NCI-H1694 (cell line): ENCODE measurements around the gene TXNDC2.
"Not testable (repeated sequence)": the region's sequence is repeated elsewhere in the genome, so short reads cannot be mapped to it uniquely, and the experiment has no call there.

ENCODE experiments used
- DNase-seq: peaks from one replicate; lab custom pipeline; 2025; lab: John Stamatoyannopoulos, UW

Gene TXNDC2

GRCh38 chr18:9884532-9885140 is 1.1 kb upstream of the TXNDC2 start:
- no peak for DNase-seq

GRCh38 chr18:9886005-9886348 is 204 bp downstream of the TXNDC2 start:
- no peak for DNase-seq

GRCh38 chr18:9887992-9888391 is 2.2 kb downstream of the TXNDC2 start:
- no peak for DNase-seq

- no peak for DNase-seq
Measured at GRCh38 chr18:9890196-9890595, 4.4 kb downstream of the TXNDC2 start.

GRCh38 chr18:9890957-9891356 is 5.2 kb downstream of the TXNDC2 start:
- DNase-seq, result no peak

GRCh38 chr18:9891515-9891914 is 5.7 kb downstream of the TXNDC2 start:
- not testable (repeated sequence) for DNase-seq

DNA sequence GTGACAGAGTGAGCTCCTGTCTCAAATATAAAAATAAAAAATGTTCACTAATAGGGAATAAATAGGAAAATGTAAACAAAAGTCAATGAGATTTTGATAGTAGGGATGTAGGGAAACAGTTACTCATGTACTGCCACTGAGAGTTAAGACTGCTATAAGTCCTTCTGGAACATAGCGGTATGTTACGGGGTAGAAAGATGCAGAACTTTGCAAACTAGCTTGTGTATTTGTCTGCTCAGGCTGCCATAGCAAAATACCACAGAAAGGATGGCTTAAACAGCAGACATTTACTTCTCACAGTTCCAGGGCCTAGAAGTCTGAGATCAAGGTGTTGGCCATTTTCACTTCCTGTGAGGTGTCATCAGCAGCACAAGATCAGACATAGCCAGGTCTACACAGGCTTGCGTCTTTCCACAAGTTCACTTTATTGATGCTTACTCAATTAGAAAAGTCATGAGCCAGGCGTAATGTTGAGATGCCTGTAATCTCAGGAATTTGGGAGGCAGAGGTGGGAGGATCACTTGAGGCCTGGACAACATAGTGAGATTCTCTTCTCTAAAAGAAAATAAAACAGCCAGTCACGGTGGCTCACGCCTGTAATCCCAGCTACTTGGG is 8.8 kb downstream of the TXNDC2 start:
- DNase-seq, result no peak

DNA sequence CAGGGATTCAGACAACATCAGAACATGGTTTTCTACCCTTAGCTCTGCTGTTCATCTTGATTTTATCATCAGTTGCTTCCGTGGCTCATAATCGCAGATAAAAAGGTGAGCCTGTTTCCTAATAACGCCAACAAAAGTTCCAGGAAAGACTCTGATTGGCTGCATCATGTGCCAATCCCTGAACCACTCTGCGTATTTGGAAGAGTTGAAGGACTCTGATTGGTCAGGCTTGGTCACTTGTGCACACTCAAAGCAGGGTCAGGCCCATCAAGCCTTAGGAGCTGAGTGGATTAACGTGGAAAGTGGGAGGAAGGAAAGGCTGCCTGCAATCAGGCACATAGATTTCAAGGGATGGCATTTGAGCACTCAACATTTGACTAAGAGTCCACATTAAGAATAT is 11.4 kb downstream of the TXNDC2 start:
- DNase-seq, result no peak

DNA sequence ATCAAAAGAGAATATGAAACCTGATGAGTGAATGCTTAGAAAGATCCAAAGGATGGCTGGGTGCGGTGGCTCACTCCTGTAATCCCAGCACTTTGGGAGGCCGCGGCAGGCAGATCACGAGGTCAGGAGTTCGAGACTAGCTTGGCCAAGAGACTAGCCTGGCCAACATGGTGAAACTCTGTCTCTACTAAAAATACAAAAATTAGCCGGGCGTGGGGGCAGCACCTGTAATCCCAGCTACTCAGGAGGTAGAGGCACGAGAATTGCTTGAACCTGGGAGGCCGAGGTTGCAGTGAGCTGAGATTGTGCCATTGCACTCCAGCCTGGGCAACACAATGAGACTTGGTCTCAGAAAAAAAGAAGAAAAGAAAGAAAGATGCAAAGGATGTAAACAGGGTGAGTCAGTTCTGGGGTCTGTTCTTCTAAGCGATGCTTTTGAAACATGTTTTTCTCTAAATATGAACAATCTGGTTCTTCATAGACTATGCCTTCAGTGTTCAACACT is 12.1 kb downstream of the TXNDC2 start:
- not testable (repeated sequence) for DNase-seq

GRCh38 chr18:9898792-9899549 is 13.2 kb downstream of the TXNDC2 start:
- DNase-seq, result no peak

- DNase-seq, result not testable (repeated sequence)
Measured at GRCh38 chr18:9899550-9899930, 13.8 kb downstream of the TXNDC2 start.

GRCh38 chr18:9900699-9901098 is 14.9 kb downstream of the TXNDC2 start:
- DNase-seq, result no peak

GRCh38 chr18:9901377-9901776 is 15.6 kb downstream of the TXNDC2 start:
- DNase-seq, result no peak

DNA sequence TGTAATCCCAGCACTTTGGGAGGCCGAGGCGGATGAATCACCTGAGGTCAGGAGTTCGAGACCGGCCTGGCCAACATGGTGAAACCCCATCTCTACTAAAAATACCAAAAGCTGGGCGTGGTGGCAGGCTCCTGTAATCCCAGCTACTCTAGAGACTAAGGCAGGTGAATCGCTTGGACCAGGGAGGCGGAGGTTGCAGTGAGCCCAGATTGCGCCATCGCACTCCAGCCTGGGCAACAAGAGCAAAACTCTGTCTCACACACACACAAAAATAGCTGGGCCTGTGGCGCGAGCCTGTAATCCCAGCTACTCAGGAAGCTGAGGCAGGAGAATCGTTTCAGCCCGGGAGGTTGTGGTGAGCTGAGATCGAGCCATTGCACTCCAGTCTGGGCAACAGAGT is 16.5 kb downstream of the TXNDC2 start:
- DNase-seq, result not testable (repeated sequence)

- no peak for DNase-seq
Measured at GRCh38 chr18:9902832-9903231, 17.1 kb downstream of the TXNDC2 start.

GRCh38 chr18:9905401-9905922 is 19.7 kb downstream of the TXNDC2 start:
- no peak for DNase-seq

- no peak for DNase-seq
Measured at GRCh38 chr18:9906481-9906880, 20.7 kb downstream of the TXNDC2 start.

- no peak for DNase-seq
Measured at GRCh38 chr18:9907867-9908266, 22.1 kb downstream of the TXNDC2 start.

DNA sequence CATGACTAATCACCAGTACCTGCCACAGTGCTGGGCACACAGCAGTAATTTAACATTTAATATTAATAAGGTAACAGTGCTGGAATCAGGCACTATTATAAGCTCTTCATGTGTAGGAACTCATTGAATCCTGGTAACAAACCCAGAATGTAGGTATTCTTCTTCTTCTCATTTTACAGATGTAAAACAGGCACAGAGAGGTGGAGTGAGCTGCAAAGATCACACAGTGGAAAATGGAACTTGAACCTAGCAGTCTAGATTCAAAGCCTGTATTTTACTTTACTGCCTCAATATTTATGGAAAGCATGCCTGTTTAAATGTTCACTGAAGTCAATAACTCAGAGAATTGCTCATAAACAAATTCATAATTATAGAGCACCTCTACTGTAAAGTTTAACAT is 24.3 kb downstream of the TXNDC2 start:
- no peak for DNase-seq

DNA sequence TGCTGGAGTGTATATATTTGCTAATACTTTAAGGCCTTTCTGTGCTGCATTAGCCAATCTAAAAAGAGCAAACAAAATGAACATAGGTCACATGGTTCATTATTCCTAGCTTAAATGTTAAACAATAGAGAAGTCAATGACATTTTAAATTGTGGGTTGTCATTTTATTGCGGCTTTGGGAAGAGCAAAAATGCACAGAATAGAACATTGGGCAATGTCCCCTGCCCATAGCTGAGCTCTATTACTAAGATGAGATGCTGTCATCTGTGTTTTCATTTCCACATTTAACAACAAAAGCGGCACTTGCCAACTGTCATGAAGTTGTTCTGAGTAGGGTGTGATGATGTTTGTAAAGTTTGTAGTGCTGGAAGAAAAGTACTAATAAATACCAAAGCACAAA is 24.9 kb downstream of the TXNDC2 start:
- no peak for DNase-seq

DNA sequence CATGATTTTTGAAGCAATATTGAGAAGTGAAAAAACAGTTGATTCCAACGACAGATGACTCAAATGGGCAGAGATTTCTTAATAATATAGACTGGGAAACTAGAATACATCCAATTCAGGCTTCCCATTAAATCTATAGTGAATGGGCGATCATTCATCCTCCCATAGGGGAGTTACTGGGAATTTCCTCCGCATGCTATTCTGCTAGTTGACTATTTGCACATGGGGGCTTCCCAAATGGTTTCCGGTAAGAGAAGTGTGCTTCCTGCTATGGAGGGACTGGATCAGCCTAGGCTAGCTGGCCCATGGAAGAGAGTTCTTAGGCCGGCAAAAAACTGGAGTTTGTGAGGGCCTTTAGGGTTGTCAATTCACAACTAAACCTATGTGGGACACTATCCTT is 25.5 kb downstream of the TXNDC2 start:
- DNase-seq, result no peak

DNA sequence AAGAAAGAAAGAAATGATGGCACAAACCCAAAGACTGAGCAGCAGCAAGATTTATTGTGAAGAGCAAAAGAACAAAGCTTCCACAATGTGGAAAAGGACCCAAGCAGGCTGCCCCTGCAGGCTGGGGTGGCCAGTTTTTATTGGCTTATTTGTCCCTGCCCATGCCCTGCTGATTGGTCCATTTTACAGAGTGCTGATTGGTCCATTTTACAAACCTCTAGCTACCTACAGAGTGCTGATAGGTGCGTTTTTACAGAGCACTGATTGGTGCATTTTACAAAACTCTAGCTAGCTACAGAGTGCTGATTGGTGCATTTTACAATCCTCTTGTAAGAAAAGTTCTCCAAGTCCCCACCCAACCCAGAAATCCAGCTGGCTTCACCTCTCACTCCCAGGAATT is 26.5 kb downstream of the TXNDC2 start:
- DNase-seq, result not testable (repeated sequence)

- no peak for DNase-seq
Measured at GRCh38 chr18:9913151-9913525, 27.4 kb downstream of the TXNDC2 start.
